ENCODE data around the gene TMEM140. TPM values are rescaled to one million over a fixed set of nuclear protein-coding genes. Genes with fewer than 3 reads are reported as not detected.
"Not testable (repeated sequence)": the region's sequence is repeated elsewhere in the genome, so short reads cannot be mapped to it uniquely, and the experiment has no call there.

TMEM140 gene
- total RNA-seq, 1 experiment from 2014 or later = 1.8 TPM

DNA sequence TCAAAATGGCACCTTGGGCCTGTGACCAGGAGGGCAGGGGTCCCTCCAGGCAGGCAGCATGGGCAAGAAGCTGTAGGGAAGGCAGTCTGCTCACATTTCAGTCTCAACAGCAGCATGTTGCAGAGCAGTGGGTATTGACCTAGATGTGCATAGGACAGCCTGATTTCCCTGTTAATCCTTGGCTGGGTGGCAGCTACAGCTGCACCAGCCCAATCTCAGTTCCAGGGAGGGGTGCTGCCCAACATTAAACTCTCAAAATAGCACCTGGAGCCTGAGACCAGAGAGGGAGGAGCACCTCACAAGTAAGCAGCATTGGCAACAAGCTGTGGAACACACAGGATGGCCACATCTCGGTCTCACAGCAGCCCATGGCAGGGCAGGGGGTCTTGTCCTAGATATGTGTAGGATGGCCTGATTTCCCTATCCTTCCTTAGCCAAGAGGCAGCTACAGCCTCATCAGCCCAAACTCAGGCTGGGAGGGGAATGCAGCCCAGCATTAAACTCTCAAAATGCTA is 10.3 kb downstream of the TMEM140 start:
- no peak for DNase-seq (ENCODE audit: low read depth)

DNA sequence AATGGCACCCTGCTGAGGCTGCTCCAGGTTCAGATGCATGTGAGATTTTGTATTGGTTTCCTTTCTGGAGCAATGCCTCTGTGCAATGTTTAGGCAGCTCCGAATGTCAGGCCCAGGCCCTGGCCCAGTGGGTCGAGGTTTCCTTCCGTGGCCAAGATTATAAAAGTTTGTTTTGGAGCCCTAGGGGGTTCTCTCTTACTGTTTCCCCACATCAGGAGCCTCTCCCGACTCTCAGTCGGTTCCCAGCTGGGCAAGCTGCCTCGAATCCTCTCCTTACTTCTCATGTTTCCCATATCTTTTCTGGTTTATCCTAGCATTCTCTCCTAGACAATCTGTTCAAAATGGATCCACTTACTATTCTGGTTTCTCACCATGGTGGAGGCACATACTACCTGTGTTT is 11.0 kb downstream of the TMEM140 start:
- DNase-seq (ENCODE audit: low read depth) = no peak

DNA sequence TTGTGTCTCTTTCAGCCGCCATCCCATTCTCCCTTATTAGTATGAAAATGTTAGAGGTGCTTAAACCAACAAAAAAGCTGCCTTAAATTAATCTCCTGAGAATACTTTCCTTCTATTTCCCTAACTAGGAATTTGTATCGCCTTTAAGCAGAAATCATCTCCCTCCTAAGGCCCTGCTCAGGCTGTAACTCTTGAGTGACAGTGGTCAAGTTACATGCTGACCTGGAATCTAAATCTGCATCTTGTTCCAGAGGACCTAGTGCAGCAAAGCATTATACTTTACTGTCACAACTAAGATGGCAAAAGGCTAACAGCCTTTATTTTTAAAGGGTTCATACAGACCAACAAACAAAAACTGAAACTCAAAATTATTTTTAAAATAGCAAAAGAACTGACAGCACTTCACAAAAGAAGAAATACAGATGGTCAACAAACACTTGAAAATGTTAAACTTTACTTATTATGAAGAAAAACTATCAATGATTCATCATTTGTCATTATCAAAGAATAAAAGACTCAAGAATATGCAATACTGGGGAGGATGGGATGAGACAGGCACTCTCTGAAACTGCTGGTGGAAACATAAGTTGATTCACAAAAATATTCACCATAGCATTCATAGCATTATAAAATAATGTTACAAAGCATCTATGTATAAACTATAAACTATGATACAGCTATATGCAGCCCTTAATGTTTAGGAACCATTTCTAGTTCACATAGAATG is 11.7 kb downstream of the TMEM140 start:
- no peak for DNase-seq (ENCODE audit: low read depth)

DNA sequence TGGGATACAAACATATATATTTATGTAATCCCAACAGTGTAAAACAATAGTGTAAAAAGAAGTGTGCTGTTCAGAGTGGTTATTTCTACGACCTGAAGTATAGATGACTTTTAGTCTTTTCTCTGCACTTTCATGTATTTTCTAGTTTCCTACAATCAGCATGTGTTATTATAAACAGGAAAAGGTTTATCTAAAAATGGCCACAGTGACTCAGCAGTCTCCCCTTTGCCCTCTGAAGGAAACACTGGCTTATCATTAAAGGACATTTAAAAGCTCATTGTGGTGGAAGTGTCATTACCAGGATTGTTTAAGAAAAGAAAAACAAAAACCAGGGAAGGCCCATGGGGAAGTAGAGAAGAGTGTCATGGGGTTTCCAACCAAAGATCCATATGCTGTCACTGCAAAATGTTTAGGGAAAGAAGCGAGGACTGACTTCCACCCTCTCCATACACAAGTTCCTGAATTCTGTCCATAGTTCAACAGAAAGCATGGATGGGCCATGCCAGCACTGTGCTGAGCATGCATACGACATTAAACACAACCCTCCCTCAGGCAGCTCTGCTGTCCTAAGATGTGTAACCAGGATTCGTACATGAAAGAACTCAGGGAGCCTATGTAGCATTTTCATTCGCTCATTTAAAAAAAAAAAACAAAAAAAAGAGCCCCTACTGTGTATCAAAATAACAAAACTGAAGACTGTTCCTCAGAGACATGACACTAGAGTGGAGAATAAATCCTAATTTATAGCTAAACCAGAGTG is 12.4 kb downstream of the TMEM140 start:
- DNase-seq (ENCODE audit: low read depth) = peak; percentile 38

DNA sequence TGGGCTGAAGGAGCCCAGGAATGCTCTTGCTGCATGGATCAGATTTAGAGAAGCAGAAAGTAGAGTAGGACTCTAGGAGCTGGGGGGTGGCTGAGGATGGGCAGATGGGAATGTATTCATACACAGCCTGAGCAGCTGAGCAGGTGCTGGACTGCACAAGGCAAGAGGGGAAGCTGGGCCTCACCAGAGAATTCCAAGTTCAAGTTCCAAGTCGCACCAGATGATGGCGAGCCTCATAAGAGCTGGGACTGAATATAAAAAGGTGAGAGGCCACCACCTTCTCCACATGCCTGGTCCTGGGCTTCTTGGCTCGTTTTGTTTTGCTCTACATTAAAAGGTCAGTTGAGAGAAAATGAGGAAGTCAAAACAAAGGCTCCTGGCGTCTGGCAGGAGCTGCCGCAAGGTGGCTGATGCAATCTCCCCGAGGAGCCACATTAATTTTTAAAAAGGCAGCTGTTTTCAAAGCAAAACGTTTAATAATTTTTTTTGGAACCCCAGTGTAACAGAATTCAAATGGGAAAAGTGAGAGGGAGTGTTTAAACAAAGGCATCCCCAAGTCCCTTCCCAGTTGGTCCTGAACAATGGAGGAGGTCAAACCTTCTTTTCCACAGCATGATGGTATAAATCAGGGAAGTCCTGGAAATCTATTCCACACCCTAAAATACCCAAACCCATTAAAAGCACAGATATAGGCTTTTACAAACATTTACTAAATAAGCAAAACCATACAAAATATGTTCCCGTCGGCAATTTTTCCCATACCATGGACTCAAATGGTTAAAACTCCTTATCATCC is 13.2 kb downstream of the TMEM140 start:
- DNase-seq (ENCODE audit: low read depth) = no peak

DNA sequence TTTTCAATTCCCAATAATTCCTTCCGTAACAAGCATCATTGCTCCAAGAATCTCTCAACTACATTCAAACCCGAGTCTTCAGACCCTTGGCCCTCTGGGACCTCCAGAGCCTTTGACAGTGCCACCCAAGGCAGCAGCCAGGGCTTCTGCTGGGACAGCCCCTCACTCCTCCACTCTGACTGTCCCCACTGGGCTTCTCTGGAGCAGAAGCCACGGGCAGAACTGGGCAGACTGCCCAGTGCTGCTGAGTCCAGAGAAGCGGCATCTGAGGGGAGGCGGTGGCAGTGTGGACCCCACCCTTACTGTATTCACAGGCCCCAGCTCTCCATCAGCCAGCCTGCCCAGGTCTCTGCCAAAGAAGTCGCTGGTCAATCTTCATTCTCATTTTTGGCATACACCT is 13.8 kb downstream of the TMEM140 start:
- no peak for DNase-seq (ENCODE audit: low read depth)

DNA sequence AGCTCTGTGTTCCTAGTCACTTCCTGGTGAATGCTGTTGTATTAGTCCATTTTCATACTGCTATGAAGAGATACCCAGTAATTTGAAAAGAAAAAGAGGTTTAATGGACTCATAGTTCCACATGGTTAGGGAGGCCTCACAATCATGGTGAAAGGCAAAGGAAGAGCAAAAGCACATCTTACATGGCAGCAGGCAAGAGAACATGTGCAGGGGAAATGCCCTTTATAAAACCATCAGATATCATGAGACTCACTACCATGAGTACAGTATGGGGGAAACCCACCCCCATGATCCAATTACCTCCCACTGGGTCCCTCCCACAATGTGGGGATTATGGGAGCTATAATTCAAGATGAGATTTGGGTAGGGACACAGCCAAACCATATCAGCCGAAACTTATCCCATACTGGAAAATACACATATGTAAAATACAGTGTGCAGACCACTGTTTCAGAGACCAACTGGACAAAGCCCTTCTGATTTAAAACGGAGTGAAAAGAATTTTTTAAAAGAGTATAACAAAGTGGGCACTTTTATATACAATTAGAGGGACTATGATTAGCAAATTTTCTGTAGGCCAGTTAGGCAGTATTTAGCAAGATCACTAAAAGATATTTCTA is 14.6 kb downstream of the TMEM140 start:
- no peak for DNase-seq (ENCODE audit: low read depth)

DNA sequence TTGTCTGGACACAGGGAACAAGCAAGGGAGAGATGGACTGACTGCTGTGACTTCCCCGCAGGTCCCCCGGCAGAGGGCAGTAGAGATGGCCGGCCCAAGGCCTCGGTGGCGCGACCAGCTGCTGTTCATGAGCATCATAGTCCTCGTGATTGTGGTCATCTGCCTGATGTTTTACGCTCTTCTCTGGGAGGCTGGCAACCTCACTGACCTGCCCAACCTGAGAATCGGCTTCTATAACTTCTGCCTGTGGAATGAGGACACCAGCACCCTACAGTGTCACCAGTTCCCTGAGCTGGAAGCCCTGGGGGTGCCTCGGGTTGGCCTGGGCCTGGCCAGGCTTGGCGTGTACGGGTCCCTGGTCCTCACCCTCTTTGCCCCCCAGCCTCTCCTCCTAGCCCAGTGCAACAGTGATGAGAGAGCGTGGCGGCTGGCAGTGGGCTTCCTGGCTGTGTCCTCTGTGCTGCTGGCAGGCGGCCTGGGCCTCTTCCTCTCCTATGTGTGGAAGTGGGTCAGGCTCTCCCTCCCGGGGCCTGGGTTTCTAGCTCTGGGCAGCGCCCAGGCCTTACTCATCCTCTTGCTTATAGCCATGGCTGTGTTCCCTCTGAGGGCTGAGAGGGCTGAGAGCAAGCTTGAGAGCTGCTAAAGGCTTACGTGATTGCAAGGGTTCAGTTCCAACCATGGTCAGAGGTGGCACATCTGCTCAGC is 16.6 kb downstream of the TMEM140 start:
- DNase-seq (ENCODE audit: low read depth) = no peak

DNA sequence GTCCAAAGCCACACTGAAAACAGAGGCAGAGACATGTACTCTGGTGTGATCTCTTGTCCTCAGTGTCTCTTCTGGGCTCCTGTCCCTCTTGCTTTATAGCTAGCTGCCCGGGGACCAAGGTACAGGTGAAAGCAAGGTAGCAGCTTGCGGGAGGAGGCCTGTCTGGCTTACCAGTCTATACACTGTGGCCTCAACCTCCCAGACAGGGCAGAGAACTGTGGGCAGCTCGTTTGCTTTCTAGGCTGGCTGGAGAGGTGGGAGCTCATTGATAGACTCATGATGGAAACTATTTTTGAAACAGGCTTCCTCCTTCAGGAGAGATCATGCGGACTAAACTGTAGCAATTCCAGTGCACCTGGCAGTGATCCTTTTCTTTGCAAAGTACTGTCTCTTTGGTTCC is 18.0 kb downstream of the TMEM140 start:
- DNase-seq (ENCODE audit: low read depth) = no peak

DNA sequence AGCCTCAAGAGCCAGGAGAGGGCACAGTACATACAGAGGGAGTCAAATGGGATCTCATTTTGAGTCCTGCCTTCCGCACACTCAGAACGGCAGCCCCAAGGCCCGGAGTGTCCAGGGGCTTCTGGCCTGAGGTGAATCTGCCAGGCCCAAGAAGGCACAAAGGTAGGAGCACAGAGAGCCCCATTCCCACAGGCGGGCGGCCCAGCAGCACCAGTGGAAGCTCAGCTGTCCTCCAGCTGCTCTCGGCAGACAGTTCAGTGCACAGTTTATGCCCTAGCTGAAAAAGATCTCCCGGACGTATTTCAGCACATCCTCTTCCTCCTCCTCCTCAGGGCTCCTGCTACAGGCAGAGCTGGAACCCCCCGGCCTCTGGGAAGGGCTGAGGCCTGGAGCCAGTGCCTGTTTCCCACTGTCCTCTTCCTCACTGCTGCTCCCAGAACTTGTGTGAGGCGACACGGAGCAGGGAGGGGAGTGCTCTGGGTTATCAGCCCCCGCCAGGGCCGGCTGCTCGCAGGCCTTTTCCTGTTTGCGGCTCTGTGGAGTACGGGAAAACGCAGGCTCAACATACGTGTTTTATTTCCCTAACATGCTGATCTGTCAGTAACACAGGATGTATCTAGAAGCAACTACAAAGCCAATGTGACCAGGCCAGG is 18.6 kb downstream of the TMEM140 start:
- no peak for DNase-seq (ENCODE audit: low read depth)

DNA sequence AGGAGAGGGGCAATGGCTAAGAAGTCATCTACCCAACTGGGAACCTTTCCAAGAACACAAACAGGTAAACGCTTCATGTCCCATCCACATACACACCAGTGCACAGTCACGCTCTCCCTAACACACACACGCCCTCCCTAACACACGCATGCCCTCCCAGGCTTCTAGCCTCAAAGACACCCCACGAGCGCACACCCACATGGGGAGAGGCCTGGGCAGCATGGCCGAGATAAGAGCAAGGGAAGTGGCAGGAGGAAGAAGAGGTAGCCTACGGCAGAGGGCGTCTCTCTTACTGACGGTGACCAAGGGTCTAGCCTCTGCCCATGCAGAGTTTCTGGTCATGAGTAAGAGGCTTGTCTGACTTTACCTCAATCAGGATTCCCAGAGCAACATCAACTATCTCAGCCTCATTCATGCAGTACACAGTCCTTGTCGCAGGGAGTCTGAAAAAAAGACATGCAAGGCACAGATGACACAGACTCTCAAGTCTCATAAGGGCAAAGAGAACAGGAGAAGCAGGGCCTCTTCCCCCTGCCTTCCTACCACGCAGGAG is 19.6 kb downstream of the TMEM140 start:
- no peak for DNase-seq (ENCODE audit: low read depth)

DNA sequence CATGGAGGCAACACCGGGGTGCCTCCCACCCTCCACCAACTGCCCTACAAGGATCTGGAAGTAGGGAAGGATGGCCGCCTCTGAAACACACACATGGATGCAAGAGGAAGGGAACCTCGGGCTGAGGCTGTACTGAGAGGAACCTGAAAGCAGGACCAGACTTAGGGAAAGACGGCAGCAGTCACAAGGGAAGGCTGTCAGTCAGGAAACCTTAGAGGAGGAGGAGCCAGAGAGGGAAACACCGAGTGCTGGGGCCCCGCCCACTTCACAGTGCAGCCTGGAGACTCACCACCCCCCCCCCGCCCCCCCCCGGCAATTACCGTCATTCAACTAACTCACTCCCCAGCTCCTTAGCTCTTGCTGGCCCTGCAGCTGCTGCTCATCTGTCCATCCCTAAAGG is 20.1 kb downstream of the TMEM140 start:
- DNase-seq (ENCODE audit: low read depth) = no peak

DNA sequence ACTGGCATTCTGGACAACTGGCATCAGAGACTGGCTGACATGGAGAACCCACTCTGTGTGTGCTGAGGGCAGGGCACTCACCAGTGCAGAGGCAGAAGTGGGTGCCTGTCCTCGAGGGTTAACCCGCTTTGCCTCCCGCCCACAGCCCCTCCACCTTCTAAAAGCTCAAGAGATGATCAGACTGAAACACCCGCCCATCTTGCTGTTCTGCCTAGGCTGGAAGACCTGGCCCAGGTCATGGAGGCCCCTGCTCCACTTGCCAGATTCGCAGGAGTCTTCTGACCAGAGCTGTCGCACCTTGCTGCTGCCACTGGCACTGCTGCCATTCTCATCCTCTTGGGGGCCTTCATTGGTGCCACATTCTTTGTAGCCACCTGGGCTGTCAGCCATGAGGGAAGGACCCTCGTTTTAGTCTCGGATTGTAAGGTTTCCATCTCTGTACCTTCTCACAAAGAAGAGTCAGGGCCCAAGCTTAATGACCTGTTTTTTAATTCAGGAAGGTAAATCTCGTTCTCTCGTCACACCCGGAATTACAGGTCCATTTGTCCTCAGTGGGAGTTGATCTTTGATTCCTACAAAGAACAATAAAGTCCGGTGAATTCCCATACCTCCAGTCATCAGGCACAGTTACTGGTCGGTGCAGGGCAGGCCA is 20.7 kb downstream of the TMEM140 start:
- DNase-seq (ENCODE audit: low read depth) = no peak

DNA sequence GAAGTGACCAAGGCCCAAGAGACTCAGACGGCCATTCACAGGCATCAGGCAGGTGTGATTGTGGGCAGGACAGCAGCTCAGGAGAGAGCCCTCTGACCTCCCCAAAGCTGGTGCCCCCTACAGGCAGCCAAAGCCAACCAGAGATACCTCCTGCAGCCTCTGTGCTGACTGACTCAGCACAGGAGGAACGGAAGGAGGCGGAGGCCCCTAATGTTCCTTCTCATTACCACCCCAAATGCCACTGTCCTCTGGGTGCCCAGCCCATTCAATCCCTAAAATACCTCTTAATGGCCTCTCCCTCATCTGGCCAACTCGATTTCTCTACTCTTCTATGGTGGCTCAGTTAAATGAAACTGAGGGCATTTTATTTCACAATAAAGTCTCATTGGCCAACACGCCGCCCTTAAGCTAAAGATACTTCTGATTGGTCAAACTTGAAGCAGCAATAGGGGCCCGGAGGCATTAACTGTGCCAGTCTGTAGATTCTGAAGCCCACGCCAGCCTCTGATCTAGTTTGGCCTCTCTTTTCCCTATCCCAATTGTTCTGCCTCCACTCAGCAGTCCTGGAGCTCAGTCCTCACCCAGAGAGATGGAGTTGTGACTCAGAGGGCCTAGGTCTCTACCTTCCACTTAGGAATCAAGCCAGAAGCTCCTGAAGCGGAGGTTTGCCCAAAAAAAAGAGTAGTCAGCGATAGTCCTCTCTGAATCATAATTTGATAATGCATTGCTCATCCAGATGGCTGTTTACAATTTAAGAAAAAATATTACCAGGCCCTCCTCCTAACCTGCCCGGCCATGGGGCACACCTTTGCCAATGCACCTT is 21.5 kb downstream of the TMEM140 start:
- DNase-seq (ENCODE audit: low read depth) = peak; percentile 44

DNA sequence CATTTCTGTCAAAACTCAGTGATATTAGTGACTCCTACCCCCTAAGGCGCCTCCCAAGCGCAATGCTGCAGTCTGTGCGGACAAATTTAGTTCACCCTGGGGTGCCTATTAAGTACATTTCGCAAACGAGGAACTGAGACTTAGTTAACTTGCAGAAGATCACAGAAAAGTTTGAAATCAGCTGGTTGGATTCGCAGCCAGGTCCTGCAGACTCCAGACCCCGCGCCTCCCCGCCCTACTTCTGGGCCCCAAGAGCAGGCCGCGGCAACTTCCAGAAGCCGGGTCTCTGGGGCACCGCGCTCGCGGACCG is 22.0 kb downstream of the TMEM140 start:
- DNase-seq (ENCODE audit: low read depth) = peak; percentile 8

DNA sequence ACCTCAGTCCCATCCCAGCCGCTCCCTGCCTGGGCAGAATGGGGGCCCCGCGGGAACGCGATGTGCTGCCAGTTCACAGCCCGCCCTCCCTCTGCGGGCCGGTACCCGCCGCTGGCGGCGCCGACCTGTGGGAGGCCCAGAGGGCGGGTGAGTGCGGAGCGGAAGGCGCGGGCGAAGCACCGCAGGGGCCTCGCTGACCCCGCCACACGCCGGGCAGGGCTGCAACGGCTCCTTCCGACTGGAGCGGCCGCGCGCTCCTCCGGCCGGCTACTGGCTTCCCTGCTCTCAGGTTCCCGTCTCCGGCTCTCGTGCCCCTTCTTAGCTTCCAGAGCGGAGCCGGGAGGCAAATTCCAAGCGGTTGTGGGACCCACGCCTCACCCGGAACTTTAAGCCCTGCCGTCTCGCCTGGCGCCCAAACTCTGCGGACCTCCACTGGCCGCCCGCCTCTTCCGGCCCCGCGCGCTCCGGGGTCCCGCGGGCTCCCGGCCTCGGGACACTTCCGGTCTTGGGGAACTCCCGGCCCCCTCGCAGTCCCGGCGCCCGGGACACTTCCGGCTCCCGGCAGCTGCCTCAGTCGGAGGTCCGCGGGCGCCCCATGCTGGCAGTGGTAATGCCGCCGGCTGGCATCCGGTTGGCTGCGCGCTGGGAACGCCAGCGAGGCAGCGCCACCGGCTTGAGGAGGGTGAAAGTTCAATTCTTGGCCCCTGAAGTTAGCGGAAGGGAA is 22.6 kb downstream of the TMEM140 start, which contains the start of gene CYREN:
CYREN (minus strand) TSS at position 434 of the 724 bp plus-strand sequence. CDS start 1,785 bp downstream, outside the sequence.
- DNase-seq (ENCODE audit: low read depth) = peak; percentile 94

DNA sequence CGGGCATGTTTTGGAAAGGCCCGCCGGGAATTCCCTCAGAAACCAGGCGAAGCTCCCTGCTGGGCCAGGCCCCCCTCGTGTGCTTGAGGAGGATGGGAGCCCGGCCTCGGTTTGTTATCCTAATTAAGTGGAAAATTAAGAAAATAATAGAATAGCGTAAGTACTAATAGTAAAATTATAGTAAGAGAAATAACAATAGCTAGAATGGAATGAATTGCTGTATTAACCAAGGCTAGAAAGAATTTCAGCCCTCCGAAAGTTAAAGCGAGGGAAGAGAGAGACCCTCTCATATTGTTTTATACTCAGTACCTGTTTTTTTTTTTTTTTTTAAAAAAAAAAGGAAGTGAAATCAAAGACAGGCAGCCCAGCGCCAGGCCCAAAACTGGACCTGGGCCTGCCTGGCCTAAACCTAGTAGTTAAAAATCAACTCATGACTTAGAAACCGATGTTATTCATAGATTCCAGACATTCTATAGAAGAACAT is 23.2 kb downstream of the TMEM140 start:
- not testable (repeated sequence) for DNase-seq (ENCODE audit: low read depth)

All from HT1080 (cell line).